Vagina (tissue), 2 donors: ENCODE results near the gene CHAD.

Source experiments
- POLR2A ChIP-seq, 2 donors: fragments of 450-650 bp; IDR thresholded peaks; one replicate each; pipeline ENCODE4 v1.6.1; 2017; ENCODE audit warnings: antibody characterized with exemption in 2 of 2, mild to moderate bottlenecking in 2 of 2, moderate library complexity in 2 of 2
- POLR2AphosphoS5 ChIP-seq, 2 donors: sonication (generic); formaldehyde crosslinking; IDR thresholded peaks; one replicate each; pipeline ENCODE4 v1.9.0; 2017; ENCODE audit warnings: antibody characterized with exemption in 2 of 2, mild to moderate bottlenecking in 2 of 2, low read depth in 1 of 2; ENCODE audit not compliant: insufficient read depth in 1 of 2
- TF ChIP-seq, protein P1 (sequence below), 3 experiments: fragments of 450-650 bp in 2 of 3; fragments of 200-600 bp in 1 of 3; sonication (generic) in 1 of 3; IDR thresholded peaks; one replicate each; pipeline ENCODE4 v1.5.1; 2017 to 2019; ENCODE audit warnings: antibody characterized with exemption in 3 of 3, mild to moderate bottlenecking in 2 of 3, moderate library complexity in 2 of 3

DNA sequence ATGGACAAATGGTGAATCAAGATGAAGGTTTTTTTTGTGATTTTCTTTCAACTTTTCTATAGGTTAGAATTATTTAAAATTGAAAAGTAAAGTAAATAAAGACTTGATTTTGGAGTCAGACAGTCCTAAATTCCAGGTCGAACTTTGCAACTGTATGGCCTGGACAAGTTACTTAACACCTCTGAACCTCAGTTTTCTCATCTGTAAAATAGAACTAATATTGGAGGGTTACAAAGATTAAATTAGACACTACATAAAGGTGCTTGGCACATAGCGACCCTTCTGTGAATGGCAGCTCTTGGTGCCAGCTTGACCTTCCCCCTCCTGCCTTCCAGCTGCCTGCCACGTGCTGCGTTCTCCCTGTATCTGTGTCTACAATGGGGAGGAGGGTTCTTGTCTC, 13.0 kb upstream of the CHAD start:
- TF ChIP-seq, protein P1, sequence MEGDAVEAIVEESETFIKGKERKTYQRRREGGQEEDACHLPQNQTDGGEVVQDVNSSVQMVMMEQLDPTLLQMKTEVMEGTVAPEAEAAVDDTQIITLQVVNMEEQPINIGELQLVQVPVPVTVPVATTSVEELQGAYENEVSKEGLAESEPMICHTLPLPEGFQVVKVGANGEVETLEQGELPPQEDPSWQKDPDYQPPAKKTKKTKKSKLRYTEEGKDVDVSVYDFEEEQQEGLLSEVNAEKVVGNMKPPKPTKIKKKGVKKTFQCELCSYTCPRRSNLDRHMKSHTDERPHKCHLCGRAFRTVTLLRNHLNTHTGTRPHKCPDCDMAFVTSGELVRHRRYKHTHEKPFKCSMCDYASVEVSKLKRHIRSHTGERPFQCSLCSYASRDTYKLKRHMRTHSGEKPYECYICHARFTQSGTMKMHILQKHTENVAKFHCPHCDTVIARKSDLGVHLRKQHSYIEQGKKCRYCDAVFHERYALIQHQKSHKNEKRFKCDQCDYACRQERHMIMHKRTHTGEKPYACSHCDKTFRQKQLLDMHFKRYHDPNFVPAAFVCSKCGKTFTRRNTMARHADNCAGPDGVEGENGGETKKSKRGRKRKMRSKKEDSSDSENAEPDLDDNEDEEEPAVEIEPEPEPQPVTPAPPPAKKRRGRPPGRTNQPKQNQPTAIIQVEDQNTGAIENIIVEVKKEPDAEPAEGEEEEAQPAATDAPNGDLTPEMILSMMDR (IDR thresholded peaks at IDR 0.05): no peak
- TF ChIP-seq POLR2A (IDR thresholded peaks at IDR 0.05) (no peak), POLR2AphosphoS5 (IDR thresholded peaks at IDR 0.05; ENCODE audit: insufficient read depth in 1 of 2, low read depth in 1 of 2) (no peak)
